Brain microvascular endothelial cell (primary cell): ENCODE data around the gene CREB5.

Source experiments
- DNase-seq: peaks from one replicate; pipeline ENCODE4 v3.0.0-alpha.2; 2020
- H3K27ac ChIP-seq: fragments of 250-450 bp; sonication (Bioruptor Pico); 2 replicates; pipeline ENCODE4 v1.5.1; 2020; ENCODE audit warnings: mild to moderate bottlenecking, moderate library complexity
- H3K27me3 ChIP-seq: fragments of 250-450 bp; sonication (Bioruptor Pico); replicated peaks from 2 replicates; pipeline ENCODE4 v1.5.1; 2020; ENCODE audit warnings: mild to moderate bottlenecking
- H3K36me3 ChIP-seq: fragments of 250-450 bp; sonication (Bioruptor Pico); replicated peaks from 2 replicates; pipeline ENCODE4 v1.5.1; 2020; ENCODE audit warnings: mild to moderate bottlenecking
- H3K4me3 ChIP-seq: 2 replicates; pipeline ENCODE4 v1.5.1; 2011; ENCODE audit warnings: low read depth, mild to moderate bottlenecking, control low read depth, low read length, moderate library complexity
- in situ Hi-C: cut with HindIII; loops from 2 replicates; pipeline ENCODE4 v1.10.0; 2017; ENCODE audit warnings: low sequenced_read_pairs, low pct_ligation_motif_present
- TF ChIP-seq, protein P1 (sequence below): IDR thresholded peaks from 2 replicates; pipeline ENCODE4 v1.5.1; 2011; ENCODE audit warnings: low read depth, mild to moderate bottlenecking, moderate library complexity, low read length, control low read depth, inconsistent platforms; ENCODE audit errors: missing control alignments

Gene CREB5

GRCh38 chr7:28375729-28376128, 36.6 kb upstream of the CREB5 start:
- TF ChIP-seq, protein P1, sequence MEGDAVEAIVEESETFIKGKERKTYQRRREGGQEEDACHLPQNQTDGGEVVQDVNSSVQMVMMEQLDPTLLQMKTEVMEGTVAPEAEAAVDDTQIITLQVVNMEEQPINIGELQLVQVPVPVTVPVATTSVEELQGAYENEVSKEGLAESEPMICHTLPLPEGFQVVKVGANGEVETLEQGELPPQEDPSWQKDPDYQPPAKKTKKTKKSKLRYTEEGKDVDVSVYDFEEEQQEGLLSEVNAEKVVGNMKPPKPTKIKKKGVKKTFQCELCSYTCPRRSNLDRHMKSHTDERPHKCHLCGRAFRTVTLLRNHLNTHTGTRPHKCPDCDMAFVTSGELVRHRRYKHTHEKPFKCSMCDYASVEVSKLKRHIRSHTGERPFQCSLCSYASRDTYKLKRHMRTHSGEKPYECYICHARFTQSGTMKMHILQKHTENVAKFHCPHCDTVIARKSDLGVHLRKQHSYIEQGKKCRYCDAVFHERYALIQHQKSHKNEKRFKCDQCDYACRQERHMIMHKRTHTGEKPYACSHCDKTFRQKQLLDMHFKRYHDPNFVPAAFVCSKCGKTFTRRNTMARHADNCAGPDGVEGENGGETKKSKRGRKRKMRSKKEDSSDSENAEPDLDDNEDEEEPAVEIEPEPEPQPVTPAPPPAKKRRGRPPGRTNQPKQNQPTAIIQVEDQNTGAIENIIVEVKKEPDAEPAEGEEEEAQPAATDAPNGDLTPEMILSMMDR, result no peak
- Histone ChIP-seq H3K36me3 (no peaks in the 10 kb centered on the region), H3K27me3 (no peaks in the 10 kb centered on the region), H3K4me3 (no peak overlapping the region), H3K27ac (no peak overlapping the region)
- in situ Hi-C loops, result no loop called here
- no peak for DNase-seq

DNA sequence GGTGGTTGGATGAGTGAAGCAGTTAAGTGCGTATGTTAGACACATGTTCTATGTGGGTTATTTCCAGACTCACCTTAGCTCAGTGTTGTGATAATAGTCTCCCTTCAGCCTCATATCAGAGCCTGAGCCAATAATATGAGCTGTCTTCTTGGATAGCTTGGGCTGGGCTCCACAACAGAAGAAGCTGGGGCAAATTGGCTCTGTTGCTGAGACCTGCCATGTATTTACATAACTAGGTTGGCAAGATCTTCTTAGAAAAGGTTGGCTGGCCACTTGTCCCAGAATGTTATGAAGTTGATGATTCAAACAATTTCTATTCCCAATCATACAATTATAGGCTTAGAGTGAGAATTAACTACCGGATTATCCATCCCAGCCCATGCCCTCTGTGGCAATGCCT, 35.7 kb upstream of the CREB5 start:
- Histone ChIP-seq H3K36me3 (no peaks in the 10 kb centered on the region), H3K4me3 (no peak overlapping the region), H3K27ac (no peak overlapping the region), H3K27me3 (no peaks in the 10 kb centered on the region)
- in situ Hi-C loops, result no loop called here
- no peak for DNase-seq
- TF ChIP-seq, protein P1, result no peak

DNA sequence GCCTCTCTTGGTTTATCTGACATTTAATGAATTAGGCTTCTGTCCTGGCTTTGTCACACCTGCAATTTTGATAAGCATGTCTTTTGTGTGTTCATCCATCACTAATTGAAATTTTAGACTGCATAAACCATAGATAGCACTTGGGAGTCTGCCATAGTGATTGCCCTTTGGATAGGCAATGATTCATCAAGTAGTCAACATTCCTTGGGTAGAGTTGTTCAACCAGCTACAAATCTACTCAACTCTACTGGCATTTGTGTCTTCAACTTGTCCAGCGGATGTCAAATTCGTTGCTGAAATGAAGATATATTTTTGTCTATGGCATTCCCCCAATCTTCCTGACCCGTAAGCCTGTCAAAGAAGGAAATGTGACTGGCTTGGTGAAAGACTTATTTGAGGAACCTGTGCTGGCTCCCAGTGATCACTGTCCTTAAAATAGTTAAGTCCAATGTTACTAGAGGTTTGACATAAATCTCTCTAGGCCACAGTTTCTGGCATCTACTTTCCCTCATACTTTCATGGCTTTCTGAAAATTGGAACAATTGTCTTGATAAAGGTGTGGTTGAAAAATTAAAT, 33.7 kb upstream of the CREB5 start:
- Histone ChIP-seq H3K27me3 (no peaks in the 10 kb centered on the region), H3K4me3 (no peak overlapping the region), H3K36me3 (no peaks in the 10 kb centered on the region), H3K27ac (no peak overlapping the region)
- TF ChIP-seq, protein P1, result no peak
- in situ Hi-C loops, result no loop called here
- DNase-seq, result no peak

- Histone ChIP-seq H3K4me3 (no peak overlapping the region), H3K27ac (no peak overlapping the region), H3K27me3 (no peaks in the 10 kb centered on the region), H3K36me3 (no peaks in the 10 kb centered on the region)
- in situ Hi-C loops, result no loop called here
- TF ChIP-seq, protein P1, result no peak
- DNase-seq, result no peak
These were observed 30.9 kb upstream of the CREB5 start for GRCh38 chr7:28381466-28381865.

GRCh38 chr7:28382144-28382543, 30.2 kb upstream of the CREB5 start:
- TF ChIP-seq, protein P1, result no peak
- in situ Hi-C loops, result no loop called here
- no peaks in the 10 kb centered on the region for H3K27me3 ChIP-seq
- no peaks in the 10 kb centered on the region for H3K36me3 ChIP-seq
- H3K27ac ChIP-seq, result no peak overlapping the region
- H3K4me3 ChIP-seq, result no peak overlapping the region
- no peak for DNase-seq

DNA sequence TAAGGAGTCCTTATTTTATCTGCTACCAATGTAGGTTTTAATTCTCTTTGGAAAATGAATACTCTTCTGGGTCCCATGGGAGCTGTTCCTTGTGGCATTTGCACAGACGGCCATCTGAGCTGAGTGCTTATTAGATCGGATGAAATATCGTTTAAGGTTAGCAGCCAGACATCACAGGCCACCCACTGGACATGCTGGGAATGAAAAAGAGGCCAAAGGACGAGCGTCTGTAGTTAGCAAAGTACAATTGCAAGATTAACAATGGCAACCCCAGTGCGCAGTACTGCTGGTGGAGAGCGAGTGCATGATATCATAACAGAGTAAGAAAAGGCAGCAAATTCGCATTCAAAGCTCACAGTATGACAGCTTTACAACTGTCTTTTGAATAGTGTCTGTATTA, 28.3 kb upstream of the CREB5 start:
- DNase-seq, result no peak
- Histone ChIP-seq H3K27ac (no peak overlapping the region), H3K4me3 (no peak overlapping the region), H3K36me3 (no peaks in the 10 kb centered on the region), H3K27me3 (no peaks in the 10 kb centered on the region)
- in situ Hi-C loops, result no loop called here
- TF ChIP-seq, protein P1, result peak; percentile 21
